HepG2 (cell line): ENCODE results near the gene DPEP3. TPM values are rescaled to one million over a fixed set of nuclear protein-coding genes. Genes with fewer than 3 reads are reported as not detected.

Experiments
- HOXA3 ChIP-seq: sonication (generic); formaldehyde crosslinking; IDR thresholded peaks from 2 replicates; pipeline ENCODE4 v1.5.0; 2020; ENCODE audit warnings: missing genetic modification reagents
- MATR3 ChIP-seq: sonication (generic); formaldehyde crosslinking; IDR thresholded peaks from 2 replicates; pipeline ENCODE4 v1.4.0; 2020; ENCODE audit warnings: missing genetic modification reagents
- MEF2D ChIP-seq: sonication (generic); formaldehyde crosslinking; IDR thresholded peaks from 2 replicates; pipeline ENCODE4 v1.5.1; 2020; ENCODE audit warnings: mild to moderate bottlenecking, missing genetic modification reagents
- MTA3 ChIP-seq: sonication (generic); formaldehyde crosslinking; IDR thresholded peaks from 2 replicates; pipeline ENCODE4 v1.4.0; 2020; ENCODE audit warnings: missing genetic modification reagents
- SALL2 ChIP-seq: sonication (generic); formaldehyde crosslinking; IDR thresholded peaks from 2 replicates; pipeline ENCODE4 v1.8.1; 2023; ENCODE audit warnings: mild to moderate bottlenecking, missing genetic modification reagents, inconsistent platforms
- TBP ChIP-seq: sonication (generic); formaldehyde crosslinking; IDR thresholded peaks from 2 replicates; pipeline ENCODE4 v1.5.0; 2020; ENCODE audit warnings: missing genetic modification reagents
- TGIF2 ChIP-seq: IDR thresholded peaks from 2 replicates; pipeline ENCODE4 v1.6.1; 2016; ENCODE audit warnings: control low read depth, missing compliant biosample characterization
- ZBTB7A ChIP-seq: sonication (generic); formaldehyde crosslinking; IDR thresholded peaks from 2 replicates; pipeline ENCODE4 v1.8.0; 2022; ENCODE audit warnings: mild to moderate bottlenecking, missing genetic modification reagents
- ZFP90 ChIP-seq: sonication (generic); formaldehyde crosslinking; IDR thresholded peaks from 2 replicates; pipeline ENCODE4 v1.8.0; 2022; ENCODE audit warnings: missing genetic modification reagents, mild to moderate bottlenecking, inconsistent platforms, borderline replicate concordance
- ZMYM2 ChIP-seq: sonication (generic); formaldehyde crosslinking; IDR thresholded peaks from 2 replicates; pipeline ENCODE4 v1.8.0; 2022; ENCODE audit warnings: mild to moderate bottlenecking, missing genetic modification reagents
- ZNF296 ChIP-seq: sonication (generic); formaldehyde crosslinking; conservative IDR thresholded peaks from 2 replicates; pipeline ENCODE4 v1.5.0; 2020; ENCODE audit warnings: mild to moderate bottlenecking, missing genetic modification reagents
- ZNF30 ChIP-seq: sonication (generic); formaldehyde crosslinking; IDR thresholded peaks from 2 replicates; pipeline ENCODE4 v1.5.0; 2020; ENCODE audit warnings: mild to moderate bottlenecking, missing genetic modification reagents
- ZNF33B ChIP-seq: sonication (generic); formaldehyde crosslinking; IDR thresholded peaks from 2 replicates; pipeline ENCODE4 v1.5.1; 2020; ENCODE audit warnings: mild to moderate bottlenecking, missing genetic modification reagents
- ZNF34 ChIP-seq: sonication (generic); formaldehyde crosslinking; IDR thresholded peaks from 2 replicates; pipeline ENCODE4 v1.4.0; 2020; ENCODE audit warnings: mild to moderate bottlenecking, missing genetic modification reagents, borderline replicate concordance
- ZNF451 ChIP-seq: sonication (generic); formaldehyde crosslinking; IDR thresholded peaks from 2 replicates; pipeline ENCODE4 v1.5.0; 2020; ENCODE audit warnings: mild to moderate bottlenecking, missing genetic modification reagents
- ZNF468 ChIP-seq: sonication (generic); formaldehyde crosslinking; IDR thresholded peaks from 2 replicates; pipeline ENCODE4 v1.8.0; 2022; ENCODE audit warnings: mild to moderate bottlenecking, moderate library complexity, missing genetic modification reagents
- ZNF879 ChIP-seq: sonication (generic); formaldehyde crosslinking; IDR thresholded peaks from 2 replicates; pipeline ENCODE4 v1.8.1; 2023; ENCODE audit warnings: missing genetic modification reagents
- polyA plus RNA-seq, 8 experiments: library from polyadenylated mRNA; depleted of rRNA in 3 of 8; stranded (reverse) in 7 of 8; unstranded in 1 of 8; fragments of >200 nt; fragmentation: Illumina TruSeq in 4 of 8; extraction: Trizol in 4 of 8; gene quantifications; 2 replicates each; pipeline versions ENCODE4 v1.2.1 to v1.2.3, GENCODE V29; 2011 to 2016; ENCODE audit warnings: low read depth in 4 of 8, missing spikeins in 1 of 8, mixed read lengths in 1 of 8; ENCODE audit not compliant: insufficient read depth in 1 of 8
- total RNA-seq, 5 experiments: library from RNA; depleted of rRNA; stranded (reverse); fragments of >200 nt; fragmentation: Illumina TruSeq; extraction: Trizol; gene quantifications; 2 replicates each; pipeline ENCODE4 v1.2.3, GENCODE V29; 2016; ENCODE audit warnings: low read depth in 1 of 5
- TF ChIP-seq, protein P1 (sequence below): sonication (generic); formaldehyde crosslinking; IDR thresholded peaks from 2 replicates; pipeline ENCODE4 v1.4.0; 2020; ENCODE audit warnings: missing genetic modification reagents, borderline replicate concordance
- TF ChIP-seq, protein P2 (sequence below): sonication (generic); formaldehyde crosslinking; IDR thresholded peaks from 2 replicates; pipeline ENCODE4 v1.5.0; 2020; ENCODE audit warnings: missing genetic modification reagents, mild to moderate bottlenecking, borderline replicate concordance
- TF ChIP-seq, protein P3 (sequence below): sonication (generic); formaldehyde crosslinking; IDR thresholded peaks from 2 replicates; pipeline ENCODE4 v1.4.0; 2020; ENCODE audit warnings: missing genetic modification reagents
- TF ChIP-seq, protein P4 (sequence below): sonication (generic); formaldehyde crosslinking; IDR thresholded peaks from 2 replicates; pipeline ENCODE4 v1.4.0; 2020; ENCODE audit warnings: mild to moderate bottlenecking, missing genetic modification reagents
- TF ChIP-seq, protein P5 (sequence below): sonication (generic); formaldehyde crosslinking; IDR thresholded peaks from 2 replicates; pipeline ENCODE4 v1.8.1; 2022; ENCODE audit warnings: low read depth, mild to moderate bottlenecking, missing genetic modification reagents
- TF ChIP-seq, protein P6 (sequence below): sonication (generic); formaldehyde crosslinking; IDR thresholded peaks from 2 replicates; pipeline ENCODE4 v1.5.0; 2020; ENCODE audit warnings: mild to moderate bottlenecking, missing genetic modification reagents, borderline replicate concordance

DPEP3 gene
- total and polyA plus RNA-seq, 2 of the 13 experiments (the other 11 are each of a cell fraction or from before 2014, with no cell fraction given) = not detected

DNA sequence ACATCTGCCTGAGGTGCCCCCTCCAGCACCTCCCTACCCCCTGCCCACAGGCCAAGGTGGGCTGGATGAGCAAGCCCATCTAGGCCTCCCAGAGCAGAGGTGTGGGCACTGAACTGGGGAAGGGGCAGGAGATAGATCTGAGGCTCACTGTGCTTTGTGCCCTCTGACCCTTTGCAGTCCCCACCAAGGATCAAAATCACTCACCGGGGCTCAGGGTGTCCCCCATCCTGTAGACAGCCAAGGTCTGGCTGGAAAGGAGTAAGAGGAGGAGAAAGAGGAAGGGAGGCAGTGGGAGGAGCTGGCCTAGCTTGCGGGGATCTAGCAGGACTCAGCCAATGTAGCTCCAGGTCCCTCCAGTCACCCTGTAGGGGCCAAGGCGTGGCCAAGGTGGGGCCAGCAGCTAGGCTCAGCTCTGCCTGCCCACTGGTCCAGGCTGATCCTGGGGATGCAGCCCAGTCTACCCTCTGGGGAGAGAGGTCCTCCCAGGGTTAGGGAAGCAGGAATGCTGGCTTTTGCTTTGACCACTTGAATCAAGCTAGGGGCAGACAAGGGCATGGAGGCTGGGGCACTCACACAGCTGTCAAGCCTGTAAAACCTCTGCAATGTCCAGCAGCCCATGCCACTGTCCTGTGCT, 13.6 kb downstream of the DPEP3 start (continued):
- TF ChIP-seq ZNF30 (CRISPR knock-in tag) (no peak), HOXA3 (CRISPR knock-in tag) (peak; percentile 25; the same call in 1 of the 2 replicates), ZFP90 (CRISPR knock-in tag) (no peak), MATR3 (no peak), SALL2 (CRISPR knock-in tag) (no peak), TGIF2 (CRISPR knock-in tag) (0 out of 2 replicates have a peak, but pooled peaks have one; percentile 46), ZBTB7A (no peak), TBP (no peak), ZNF296 (CRISPR knock-in tag) (no peak), ZNF468 (CRISPR knock-in tag) (no peak), MTA3 (CRISPR knock-in tag) (no peak), ZNF33B (CRISPR knock-in tag) (no peak), MEF2D (CRISPR knock-in tag) (no peak; the same call in 1 of the 2 replicates), ZNF451 (CRISPR knock-in tag) (no peak), ZNF879 (CRISPR knock-in tag) (no peak), ZNF34 (peak; percentile 76; the same call in 1 of the 2 replicates), ZMYM2 (CRISPR knock-in tag) (no peak)
- TF ChIP-seq, protein P1, sequence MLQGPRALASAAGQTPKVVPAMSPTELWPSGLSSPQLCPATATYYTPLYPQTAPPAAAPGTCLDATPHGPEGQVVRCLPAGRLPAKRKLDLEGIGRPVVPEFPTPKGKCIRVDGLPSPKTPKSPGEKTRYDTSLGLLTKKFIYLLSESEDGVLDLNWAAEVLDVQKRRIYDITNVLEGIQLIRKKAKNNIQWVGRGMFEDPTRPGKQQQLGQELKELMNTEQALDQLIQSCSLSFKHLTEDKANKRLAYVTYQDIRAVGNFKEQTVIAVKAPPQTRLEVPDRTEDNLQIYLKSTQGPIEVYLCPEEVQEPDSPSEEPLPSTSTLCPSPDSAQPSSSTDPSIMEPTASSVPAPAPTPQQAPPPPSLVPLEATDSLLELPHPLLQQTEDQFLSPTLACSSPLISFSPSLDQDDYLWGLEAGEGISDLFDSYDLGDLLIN (CRISPR knock-in tag) = no peak
- TF ChIP-seq, protein P2, sequence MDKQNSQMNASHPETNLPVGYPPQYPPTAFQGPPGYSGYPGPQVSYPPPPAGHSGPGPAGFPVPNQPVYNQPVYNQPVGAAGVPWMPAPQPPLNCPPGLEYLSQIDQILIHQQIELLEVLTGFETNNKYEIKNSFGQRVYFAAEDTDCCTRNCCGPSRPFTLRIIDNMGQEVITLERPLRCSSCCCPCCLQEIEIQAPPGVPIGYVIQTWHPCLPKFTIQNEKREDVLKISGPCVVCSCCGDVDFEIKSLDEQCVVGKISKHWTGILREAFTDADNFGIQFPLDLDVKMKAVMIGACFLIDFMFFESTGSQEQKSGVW = no peak
- TF ChIP-seq, protein P3, sequence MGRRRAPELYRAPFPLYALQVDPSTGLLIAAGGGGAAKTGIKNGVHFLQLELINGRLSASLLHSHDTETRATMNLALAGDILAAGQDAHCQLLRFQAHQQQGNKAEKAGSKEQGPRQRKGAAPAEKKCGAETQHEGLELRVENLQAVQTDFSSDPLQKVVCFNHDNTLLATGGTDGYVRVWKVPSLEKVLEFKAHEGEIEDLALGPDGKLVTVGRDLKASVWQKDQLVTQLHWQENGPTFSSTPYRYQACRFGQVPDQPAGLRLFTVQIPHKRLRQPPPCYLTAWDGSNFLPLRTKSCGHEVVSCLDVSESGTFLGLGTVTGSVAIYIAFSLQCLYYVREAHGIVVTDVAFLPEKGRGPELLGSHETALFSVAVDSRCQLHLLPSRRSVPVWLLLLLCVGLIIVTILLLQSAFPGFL (CRISPR knock-in tag) = no peak
- TF ChIP-seq, protein P4, sequence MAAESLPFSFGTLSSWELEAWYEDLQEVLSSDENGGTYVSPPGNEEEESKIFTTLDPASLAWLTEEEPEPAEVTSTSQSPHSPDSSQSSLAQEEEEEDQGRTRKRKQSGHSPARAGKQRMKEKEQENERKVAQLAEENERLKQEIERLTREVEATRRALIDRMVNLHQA (CRISPR knock-in tag) = no peak
- TF ChIP-seq, protein P5, sequence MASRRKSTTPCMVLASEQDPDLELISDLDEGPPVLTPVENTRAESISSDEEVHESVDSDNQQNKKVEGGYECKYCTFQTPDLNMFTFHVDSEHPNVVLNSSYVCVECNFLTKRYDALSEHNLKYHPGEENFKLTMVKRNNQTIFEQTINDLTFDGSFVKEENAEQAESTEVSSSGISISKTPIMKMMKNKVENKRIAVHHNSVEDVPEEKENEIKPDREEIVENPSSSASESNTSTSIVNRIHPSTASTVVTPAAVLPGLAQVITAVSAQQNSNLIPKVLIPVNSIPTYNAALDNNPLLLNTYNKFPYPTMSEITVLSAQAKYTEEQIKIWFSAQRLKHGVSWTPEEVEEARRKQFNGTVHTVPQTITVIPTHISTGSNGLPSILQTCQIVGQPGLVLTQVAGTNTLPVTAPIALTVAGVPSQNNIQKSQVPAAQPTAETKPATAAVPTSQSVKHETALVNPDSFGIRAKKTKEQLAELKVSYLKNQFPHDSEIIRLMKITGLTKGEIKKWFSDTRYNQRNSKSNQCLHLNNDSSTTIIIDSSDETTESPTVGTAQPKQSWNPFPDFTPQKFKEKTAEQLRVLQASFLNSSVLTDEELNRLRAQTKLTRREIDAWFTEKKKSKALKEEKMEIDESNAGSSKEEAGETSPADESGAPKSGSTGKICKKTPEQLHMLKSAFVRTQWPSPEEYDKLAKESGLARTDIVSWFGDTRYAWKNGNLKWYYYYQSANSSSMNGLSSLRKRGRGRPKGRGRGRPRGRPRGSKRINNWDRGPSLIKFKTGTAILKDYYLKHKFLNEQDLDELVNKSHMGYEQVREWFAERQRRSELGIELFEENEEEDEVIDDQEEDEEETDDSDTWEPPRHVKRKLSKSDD (CRISPR knock-in tag) = no peak
- TF ChIP-seq, protein P6, sequence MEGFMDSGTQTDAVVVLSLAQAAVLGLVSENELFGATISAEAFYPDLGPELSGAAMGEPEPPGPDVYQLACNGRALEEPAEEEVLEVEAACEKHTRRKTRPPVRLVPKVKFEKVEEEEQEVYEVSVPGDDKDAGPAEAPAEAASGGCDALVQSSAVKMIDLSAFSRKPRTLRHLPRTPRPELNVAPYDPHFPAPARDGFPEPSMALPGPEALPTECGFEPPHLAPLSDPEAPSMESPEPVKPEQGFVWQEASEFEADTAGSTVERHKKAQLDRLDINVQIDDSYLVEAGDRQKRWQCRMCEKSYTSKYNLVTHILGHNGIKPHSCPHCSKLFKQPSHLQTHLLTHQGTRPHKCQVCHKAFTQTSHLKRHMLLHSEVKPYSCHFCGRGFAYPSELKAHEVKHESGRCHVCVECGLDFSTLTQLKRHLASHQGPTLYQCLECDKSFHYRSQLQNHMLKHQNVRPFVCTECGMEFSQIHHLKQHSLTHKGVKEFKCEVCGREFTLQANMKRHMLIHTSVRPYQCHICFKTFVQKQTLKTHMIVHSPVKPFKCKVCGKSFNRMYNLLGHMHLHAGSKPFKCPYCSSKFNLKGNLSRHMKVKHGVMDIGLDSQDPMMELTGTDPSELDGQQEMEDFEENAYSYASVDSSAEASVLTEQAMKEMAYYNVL (CRISPR knock-in tag) = no peak
